SK-N-DZ (cell line): Measurements from ENCODE around the gene AGBL4.
"Not testable (repeated sequence)": the region's sequence is repeated elsewhere in the genome, so short reads cannot be mapped to it uniquely, and the experiment has no call there.

Source experiments
- DNase-seq: peaks from one replicate; pipeline ENCODE4 v3.0.0-alpha.2; 2015; ENCODE audit warnings: low spot score

AGBL4 gene

GRCh38 chr1:49436865-49437264, 586.9 kb downstream of the AGBL4 start:
- no peak for DNase-seq

GRCh38 chr1:49435291-49435690, 588.5 kb downstream of the AGBL4 start:
- DNase-seq = no peak

- no peak for DNase-seq
Measured at GRCh38 chr1:49424782-49425181, 599.0 kb downstream of the AGBL4 start.

GRCh38 chr1:49416758-49417157, 607.0 kb downstream of the AGBL4 start:
- DNase-seq = no peak

GRCh38 chr1:49408346-49408745, 615.4 kb downstream of the AGBL4 start:
- DNase-seq = no peak

GRCh38 chr1:49397086-49397485, 626.7 kb downstream of the AGBL4 start:
- no peak for DNase-seq

- no peak for DNase-seq
Measured at GRCh38 chr1:49394200-49394599, 629.6 kb downstream of the AGBL4 start.

- DNase-seq = peak; percentile 98
Measured at GRCh38 chr1:49389699-49390098, 634.1 kb downstream of the AGBL4 start.

GRCh38 chr1:49364676-49365075, 659.1 kb downstream of the AGBL4 start:
- no peak for DNase-seq

GRCh38 chr1:49363628-49364027, 660.1 kb downstream of the AGBL4 start:
- no peak for DNase-seq

GRCh38 chr1:49358036-49358435, 665.7 kb downstream of the AGBL4 start:
- DNase-seq = peak; percentile 82

- no peak for DNase-seq
Measured at GRCh38 chr1:49356594-49356993, 667.2 kb downstream of the AGBL4 start.

- DNase-seq = no peak
Measured at GRCh38 chr1:49351768-49352167, 672.0 kb downstream of the AGBL4 start.

GRCh38 chr1:49346767-49347349, 676.9 kb downstream of the AGBL4 start:
- DNase-seq = no peak

GRCh38 chr1:49340576-49340975, 683.2 kb downstream of the AGBL4 start:
- no peak for DNase-seq

GRCh38 chr1:49339043-49339442, 684.7 kb downstream of the AGBL4 start:
- no peak for DNase-seq

- no peak for DNase-seq
Measured at GRCh38 chr1:49337251-49337650, 686.5 kb downstream of the AGBL4 start.

- no peak for DNase-seq
Measured at GRCh38 chr1:49333906-49334305, 689.8 kb downstream of the AGBL4 start.

GRCh38 chr1:49331066-49331852, 692.5 kb downstream of the AGBL4 start:
- no peak for DNase-seq

GRCh38 chr1:49323925-49324540, 699.7 kb downstream of the AGBL4 start:
- DNase-seq = no peak

GRCh38 chr1:49320493-49320892, 703.3 kb downstream of the AGBL4 start:
- DNase-seq = not testable (repeated sequence)

GRCh38 chr1:49319426-49319963, 704.3 kb downstream of the AGBL4 start:
- DNase-seq = no peak

- DNase-seq = no peak
Measured at GRCh38 chr1:49318218-49318617, 705.5 kb downstream of the AGBL4 start.
